Stimulated activated CD4-positive, alpha-beta T cell treated with anti-CD3 and anti-CD28 coated beads, Interleukin-1b, Interleukin-23, amount 100 ng/mL, for 1 hour (primary cell): ENCODE results near the gene ARVCF.

Experiments
- DNase-seq, 2 donors: peaks; one replicate each; pipeline ENCODE4 v3.0.0-alpha.2; 2020; ENCODE audit warnings: low read depth in 2 of 2

ARVCF gene

GRCh38 chr22:20015971-20016733 lies 471 bp downstream of the ARVCF start:
- DNase-seq: no peak

GRCh38 chr22:20015187-20015625 lies 1.4 kb downstream of the ARVCF start:
- DNase-seq: no peak

GRCh38 chr22:20014526-20015186 lies 2.0 kb downstream of the ARVCF start:
- DNase-seq: no peak

GRCh38 chr22:20013382-20013871 lies 3.2 kb downstream of the ARVCF start:
- no peak for DNase-seq

GRCh38 chr22:20012741-20013331 lies 3.8 kb downstream of the ARVCF start:
- DNase-seq: no peak

GRCh38 chr22:20011993-20012740 lies 4.5 kb downstream of the ARVCF start:
- no peak for DNase-seq

GRCh38 chr22:20011123-20011992 lies 5.3 kb downstream of the ARVCF start:
- no peak for DNase-seq

GRCh38 chr22:20010307-20011122 lies 6.1 kb downstream of the ARVCF start:
- DNase-seq: no peak

GRCh38 chr22:20009582-20010306 lies 6.9 kb downstream of the ARVCF start:
- DNase-seq: no peak

GRCh38 chr22:20009018-20009491 lies 7.6 kb downstream of the ARVCF start:
- DNase-seq: no peak

GRCh38 chr22:20008221-20008995 lies 8.2 kb downstream of the ARVCF start:
- no peak for DNase-seq

- no peak for DNase-seq
Measured at GRCh38 chr22:20004464-20004863, 12.2 kb downstream of the ARVCF start.

GRCh38 chr22:20003304-20003703 lies 13.3 kb downstream of the ARVCF start:
- DNase-seq: no peak

- no peak for DNase-seq
Measured at GRCh38 chr22:20002636-20003035, 14.0 kb downstream of the ARVCF start.

- no peak for DNase-seq
Measured at GRCh38 chr22:20002128-20002527, 14.5 kb downstream of the ARVCF start.

GRCh38 chr22:20001082-20001638 lies 15.5 kb downstream of the ARVCF start:
- no peak for DNase-seq

- no peak for DNase-seq
Measured at GRCh38 chr22:20000246-20001081, 16.2 kb downstream of the ARVCF start.
